Panc1 (cell line): Measurements from ENCODE around the gene SMPX. TPM values are rescaled to one million over a fixed set of nuclear protein-coding genes. Genes with fewer than 3 reads are reported as not detected.

Experiments used
- ATAC-seq: fragments of 200-7000 bp; cut with Tn5 transposase; 2 replicates; pipeline ENCODE4 v1.9.1; 2020; ENCODE audit warnings: mild to moderate bottlenecking, moderate library complexity
- BruUV-seq: library from RNA; stranded (reverse); fragments of 400-500 nt; replicated peaks from 2 replicates; lab custom pipeline; 2021; lab: Mats Ljungman, UMichigan
- CTCF ChIA-PET: fragments of 300-600 bp; sonication (Branson Sonifier 250); formaldehyde crosslinking; loops from one replicate; lab custom pipeline; 2022; ENCODE audit warnings: antibody characterized with exemption; lab: Charles Lee
- POLR2A ChIA-PET: fragments of 300-600 bp; sonication (Branson Sonifier 250); formaldehyde crosslinking; loops from one replicate; lab custom pipeline; 2022; ENCODE audit warnings: antibody characterized with exemption; lab: Charles Lee
- DNase-seq: peaks from one replicate; pipeline ENCODE4 v3.0.0-alpha.2; 2010; ENCODE audit warnings: low read depth, low spot score
- H3K27ac ChIP-seq: 2 replicates; pipeline ENCODE4 v1.5.1; 2011; ENCODE audit warnings: mild to moderate bottlenecking, low read length, inconsistent platforms
- H3K27me3 ChIP-seq: fragments of 200-500 bp; sonication (Bioruptor generic); 2 replicates; pipeline ENCODE4 v1.6.0; 2014; ENCODE audit warnings: low read length, inconsistent platforms; ENCODE audit not compliant: control insufficient read depth, insufficient read depth
- H3K36me3 ChIP-seq: fragments of 200-500 bp; sonication (Bioruptor generic); 2 replicates; pipeline ENCODE4 v1.5.1; 2014; ENCODE audit warnings: inconsistent platforms, mild to moderate bottlenecking, low read length, moderate library complexity; ENCODE audit not compliant: control insufficient read depth, insufficient read depth
- H3K4me1 ChIP-seq: 2 replicates; pipeline ENCODE4 v1.5.1; 2011; ENCODE audit warnings: inconsistent platforms, mild to moderate bottlenecking, low read length, moderate library complexity; ENCODE audit not compliant: control insufficient read depth, insufficient read depth
- H3K4me3 ChIP-seq, 2 experiments: 2 replicates each; pipeline ENCODE4 v1.5.1; 2011 to 2012; ENCODE audit warnings: low read depth in 2 of 2, low read length in 2 of 2, mild to moderate bottlenecking in 2 of 2, inconsistent platforms in 1 of 2, moderate library complexity in 1 of 2
- H3K9me3 ChIP-seq: fragments of 200-500 bp; sonication (Bioruptor generic); 2 replicates; pipeline ENCODE4 v1.5.1; 2014; ENCODE audit warnings: low read depth, mild to moderate bottlenecking, inconsistent platforms, low read length, moderate library complexity; ENCODE audit not compliant: control insufficient read depth, insufficient read depth
- POLR2AphosphoS5 ChIP-seq: IDR thresholded peaks from 2 replicates; pipeline ENCODE4 v1.6.1; 2012; ENCODE audit warnings: mild to moderate bottlenecking, low read depth, low read length, moderate library complexity
- SIN3A ChIP-seq: IDR thresholded peaks from 2 replicates; pipeline ENCODE4 v1.6.1; 2012; ENCODE audit warnings: low read depth, mild to moderate bottlenecking, low read length, moderate library complexity, borderline replicate concordance; ENCODE audit not compliant: insufficient read depth
- TCF7L2 ChIP-seq: IDR thresholded peaks from 2 replicates; pipeline ENCODE4 v1.6.1; 2011; ENCODE audit warnings: mild to moderate bottlenecking, low read depth, low read length, inconsistent platforms
- in situ Hi-C: cut with HindIII; loops from 2 replicates; pipeline ENCODE4 v1.10.0; 2016; ENCODE audit warnings: low sequenced_read_pairs, low pct_unique_long_range_greater_than_20kb
- intact Hi-C: fragments of 100-400 bp; cut with micrococcal nuclease; formaldehyde crosslinking; loops from one replicate; pipeline ENCODE4 v1.10.0; 2022; ENCODE audit not compliant: unreplicated experiment
- total RNA-seq: library from RNA; stranded (reverse); gene quantifications from one replicate; pipeline ENCODE4 v1.2.1, GENCODE V29; 2021; ENCODE audit not compliant: unreplicated experiment
- TF ChIP-seq, protein P1 (sequence below): fragments of 450-650 bp; IDR thresholded peaks from 2 replicates; pipeline ENCODE4 v1.5.1; 2017; ENCODE audit warnings: mild to moderate bottlenecking
- TF ChIP-seq, protein P2 (sequence below), 2 experiments: IDR thresholded peaks; 2 replicates each; pipeline ENCODE4 v1.6.1; 2011 to 2012; ENCODE audit warnings: low read depth in 2 of 2, control low read depth in 1 of 2, low read length in 1 of 2, mild to moderate bottlenecking in 1 of 2, moderate library complexity in 1 of 2; ENCODE audit not compliant: insufficient read depth in 1 of 2

SMPX gene
- total RNA-seq, 1 experiment from 2014 or later = not detected

DNA sequence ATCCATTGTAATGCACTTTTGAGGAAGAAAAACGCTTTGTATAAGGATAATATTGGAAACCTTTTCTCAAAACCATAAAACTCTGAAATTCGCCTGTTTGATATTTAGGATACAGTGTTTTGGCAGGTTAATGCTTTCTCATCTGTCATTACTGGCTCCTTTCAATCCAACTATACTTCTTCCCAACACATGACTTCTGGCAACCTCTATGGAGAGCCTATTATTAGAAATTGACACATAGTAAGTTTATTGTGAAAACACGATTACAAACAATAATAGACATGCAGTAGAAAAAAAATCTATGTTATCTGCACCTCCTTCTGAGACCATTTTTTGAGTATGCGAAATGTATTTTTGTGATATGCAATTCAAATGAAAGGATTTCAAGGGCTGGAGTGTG lies 95.2 kb downstream of the SMPX start:
- DNase-seq (no peak), ATAC-seq (no peak)
- H3K36me3 ChIP-seq = no peaks in the 10 kb centered on the region
- H3K4me3 ChIP-seq = no peak overlapping the region
- in situ Hi-C loops (no loop called here), intact Hi-C loops (no loop called here)
- H3K4me1 ChIP-seq = no peaks in the 10 kb centered on the region
- ChIA-PET POLR2A (no interaction called here), CTCF (no interaction called here)
- H3K27ac ChIP-seq = no peak overlapping the region
- no peaks in the 10 kb centered on the region for H3K9me3 ChIP-seq
- BruUV-seq = no TSS peak
- H3K27me3 ChIP-seq = no peaks in the 10 kb centered on the region
- TF ChIP-seq, protein P1, sequence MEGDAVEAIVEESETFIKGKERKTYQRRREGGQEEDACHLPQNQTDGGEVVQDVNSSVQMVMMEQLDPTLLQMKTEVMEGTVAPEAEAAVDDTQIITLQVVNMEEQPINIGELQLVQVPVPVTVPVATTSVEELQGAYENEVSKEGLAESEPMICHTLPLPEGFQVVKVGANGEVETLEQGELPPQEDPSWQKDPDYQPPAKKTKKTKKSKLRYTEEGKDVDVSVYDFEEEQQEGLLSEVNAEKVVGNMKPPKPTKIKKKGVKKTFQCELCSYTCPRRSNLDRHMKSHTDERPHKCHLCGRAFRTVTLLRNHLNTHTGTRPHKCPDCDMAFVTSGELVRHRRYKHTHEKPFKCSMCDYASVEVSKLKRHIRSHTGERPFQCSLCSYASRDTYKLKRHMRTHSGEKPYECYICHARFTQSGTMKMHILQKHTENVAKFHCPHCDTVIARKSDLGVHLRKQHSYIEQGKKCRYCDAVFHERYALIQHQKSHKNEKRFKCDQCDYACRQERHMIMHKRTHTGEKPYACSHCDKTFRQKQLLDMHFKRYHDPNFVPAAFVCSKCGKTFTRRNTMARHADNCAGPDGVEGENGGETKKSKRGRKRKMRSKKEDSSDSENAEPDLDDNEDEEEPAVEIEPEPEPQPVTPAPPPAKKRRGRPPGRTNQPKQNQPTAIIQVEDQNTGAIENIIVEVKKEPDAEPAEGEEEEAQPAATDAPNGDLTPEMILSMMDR = no peak
- TF ChIP-seq SIN3A = no peak
- no peak for TF ChIP-seq TCF7L2

DNA sequence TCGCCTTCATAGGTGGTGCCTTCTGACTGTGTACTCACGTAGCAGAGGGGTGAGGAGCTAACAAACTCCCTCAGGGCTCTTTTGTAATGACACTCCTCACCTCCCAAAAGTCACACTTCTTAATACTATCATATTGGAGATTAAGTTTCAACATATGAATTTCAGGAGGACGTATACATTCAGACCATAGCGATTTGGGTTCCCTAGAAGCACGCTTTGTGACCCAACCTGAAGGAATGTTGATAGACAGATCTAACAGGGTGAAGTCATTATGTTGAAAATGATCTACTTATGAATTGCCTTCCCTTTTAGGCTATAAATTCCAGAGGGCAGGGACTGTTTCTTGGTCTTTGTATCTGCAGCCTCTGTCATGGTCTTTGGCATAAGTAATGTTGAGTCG lies 96.6 kb downstream of the SMPX start:
- CTCF ChIA-PET = no interaction called here

More for the DNA sequence above, 96.6 kb downstream of the SMPX start:
- in situ Hi-C loops (no loop called here), intact Hi-C loops (no loop called here)
- DNase-seq = no peak
- H3K36me3 ChIP-seq = no peaks in the 10 kb centered on the region
- H3K4me1 ChIP-seq = no peaks in the 10 kb centered on the region
- no peak overlapping the region for H3K4me3 ChIP-seq
- TF ChIP-seq, protein P2, sequence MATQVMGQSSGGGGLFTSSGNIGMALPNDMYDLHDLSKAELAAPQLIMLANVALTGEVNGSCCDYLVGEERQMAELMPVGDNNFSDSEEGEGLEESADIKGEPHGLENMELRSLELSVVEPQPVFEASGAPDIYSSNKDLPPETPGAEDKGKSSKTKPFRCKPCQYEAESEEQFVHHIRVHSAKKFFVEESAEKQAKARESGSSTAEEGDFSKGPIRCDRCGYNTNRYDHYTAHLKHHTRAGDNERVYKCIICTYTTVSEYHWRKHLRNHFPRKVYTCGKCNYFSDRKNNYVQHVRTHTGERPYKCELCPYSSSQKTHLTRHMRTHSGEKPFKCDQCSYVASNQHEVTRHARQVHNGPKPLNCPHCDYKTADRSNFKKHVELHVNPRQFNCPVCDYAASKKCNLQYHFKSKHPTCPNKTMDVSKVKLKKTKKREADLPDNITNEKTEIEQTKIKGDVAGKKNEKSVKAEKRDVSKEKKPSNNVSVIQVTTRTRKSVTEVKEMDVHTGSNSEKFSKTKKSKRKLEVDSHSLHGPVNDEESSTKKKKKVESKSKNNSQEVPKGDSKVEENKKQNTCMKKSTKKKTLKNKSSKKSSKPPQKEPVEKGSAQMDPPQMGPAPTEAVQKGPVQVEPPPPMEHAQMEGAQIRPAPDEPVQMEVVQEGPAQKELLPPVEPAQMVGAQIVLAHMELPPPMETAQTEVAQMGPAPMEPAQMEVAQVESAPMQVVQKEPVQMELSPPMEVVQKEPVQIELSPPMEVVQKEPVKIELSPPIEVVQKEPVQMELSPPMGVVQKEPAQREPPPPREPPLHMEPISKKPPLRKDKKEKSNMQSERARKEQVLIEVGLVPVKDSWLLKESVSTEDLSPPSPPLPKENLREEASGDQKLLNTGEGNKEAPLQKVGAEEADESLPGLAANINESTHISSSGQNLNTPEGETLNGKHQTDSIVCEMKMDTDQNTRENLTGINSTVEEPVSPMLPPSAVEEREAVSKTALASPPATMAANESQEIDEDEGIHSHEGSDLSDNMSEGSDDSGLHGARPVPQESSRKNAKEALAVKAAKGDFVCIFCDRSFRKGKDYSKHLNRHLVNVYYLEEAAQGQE (IDR thresholded peaks at IDR 0.05; ENCODE audit: insufficient read depth in 1 of 2, low read depth in 2 of 2, low read length in 1 of 2) = no peak
- TF ChIP-seq, protein P1 = no peak
- TF ChIP-seq POLR2AphosphoS5 = no peak
- TF ChIP-seq TCF7L2 = no peak
- TF ChIP-seq SIN3A = no peak
- no peak for ATAC-seq
- H3K27ac ChIP-seq = no peak overlapping the region
- no TSS peak for BruUV-seq
- H3K27me3 ChIP-seq = no peaks in the 10 kb centered on the region
- no peaks in the 10 kb centered on the region for H3K9me3 ChIP-seq
- POLR2A ChIA-PET = no interaction called here
